Measurements from ENCODE around the gene CDH13. TPM values are rescaled to one million over a fixed set of nuclear protein-coding genes. Genes with fewer than 3 reads are reported as not detected.

The CDH13 gene
- polyA plus RNA-seq, 3 donors: 8.2 to 11.2 (median 10.3) TPM

GRCh38 chr16:83603723-83604570 lies 977.2 kb downstream of the CDH13 start:
- no peak for DNase-seq

GRCh38 chr16:83606486-83607030 lies 979.8 kb downstream of the CDH13 start:
- DNase-seq: no peak

- no peak for DNase-seq
Observed at GRCh38 chr16:83609178-83609577, 982.4 kb downstream of the CDH13 start.

DNA sequence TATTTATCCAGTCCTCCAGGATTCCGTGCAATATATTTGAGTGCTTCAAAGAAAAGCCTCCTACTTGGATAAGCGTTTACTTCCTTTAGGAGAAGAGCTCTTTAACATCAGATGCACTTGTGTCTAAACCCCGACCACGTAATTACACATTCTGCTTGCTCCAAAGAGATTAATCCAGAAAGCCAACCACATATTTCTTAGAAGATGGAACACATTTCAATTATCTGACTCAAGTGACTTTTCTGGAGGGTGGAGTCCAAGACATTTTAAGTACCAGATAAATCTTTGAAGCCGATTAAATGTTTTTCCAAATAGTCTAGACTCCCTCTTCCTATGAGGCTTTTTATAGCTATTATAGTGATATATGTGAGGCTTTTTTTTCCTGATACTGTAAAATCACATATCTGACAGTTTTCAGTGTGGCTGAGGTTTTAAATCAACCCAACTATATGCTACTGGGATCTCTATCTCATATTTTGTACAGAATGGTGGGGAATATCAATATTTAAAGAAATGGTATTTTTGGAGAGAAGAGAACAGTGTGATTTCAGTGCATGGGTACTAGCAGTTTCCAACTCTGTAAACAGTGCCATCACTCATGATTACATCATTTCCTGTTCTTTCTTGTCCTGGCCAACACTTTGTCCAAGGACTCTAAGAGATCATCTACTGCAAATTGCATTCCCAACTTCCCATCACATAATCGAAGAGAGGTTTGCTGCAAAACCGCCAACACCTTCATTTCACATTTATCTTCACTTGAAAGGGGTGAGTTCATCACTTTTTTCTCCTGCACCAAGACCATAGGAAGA lies 988.6 kb downstream of the CDH13 start:
- no peak for DNase-seq

DNA sequence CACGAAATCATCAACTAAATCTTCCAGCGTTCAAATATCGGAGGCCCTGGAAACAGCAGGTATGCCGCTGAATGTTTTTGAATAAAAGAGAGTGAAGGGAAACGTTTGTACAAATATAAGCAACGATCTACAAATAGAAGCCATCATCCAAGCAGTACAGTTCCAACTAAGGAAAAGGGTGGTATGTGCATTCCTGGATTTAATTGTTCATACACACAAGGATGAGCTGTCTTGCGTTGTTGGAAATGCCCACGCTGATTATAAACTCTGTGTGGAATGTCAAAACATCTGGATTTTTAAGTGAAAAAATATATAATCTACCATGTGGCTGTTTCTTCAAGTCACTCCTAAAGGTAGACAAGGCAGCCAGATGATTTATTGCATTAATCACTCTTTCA lies 989.2 kb downstream of the CDH13 start:
- no peak for DNase-seq

GRCh38 chr16:83619381-83620150 lies 992.8 kb downstream of the CDH13 start:
- peak; percentile 4 for DNase-seq

DNA sequence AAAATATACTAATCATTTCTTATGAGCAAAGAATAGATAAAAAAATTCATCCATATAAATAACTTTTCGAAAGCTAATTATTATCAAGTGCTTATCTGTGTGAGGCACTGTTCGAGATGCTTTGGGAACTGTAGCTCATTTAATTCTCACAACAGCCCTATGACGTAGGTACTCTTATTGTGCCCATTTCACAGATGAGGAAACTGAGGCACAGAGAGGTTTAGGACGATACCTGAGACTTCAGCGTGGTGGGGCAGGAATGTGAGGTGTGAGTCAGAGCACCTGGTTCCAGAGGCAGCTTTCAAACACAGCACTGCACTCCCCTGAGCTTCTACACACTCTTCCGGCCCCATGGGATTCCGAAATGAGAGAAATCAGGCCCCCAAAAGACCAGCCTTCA lies 995.2 kb downstream of the CDH13 start:
- DNase-seq: no peak

- no peak for DNase-seq
Observed at GRCh38 chr16:83623091-83623730, 996.4 kb downstream of the CDH13 start.

- DNase-seq: no peak
Observed at GRCh38 chr16:83623892-83624291, 997.1 kb downstream of the CDH13 start.

DNA sequence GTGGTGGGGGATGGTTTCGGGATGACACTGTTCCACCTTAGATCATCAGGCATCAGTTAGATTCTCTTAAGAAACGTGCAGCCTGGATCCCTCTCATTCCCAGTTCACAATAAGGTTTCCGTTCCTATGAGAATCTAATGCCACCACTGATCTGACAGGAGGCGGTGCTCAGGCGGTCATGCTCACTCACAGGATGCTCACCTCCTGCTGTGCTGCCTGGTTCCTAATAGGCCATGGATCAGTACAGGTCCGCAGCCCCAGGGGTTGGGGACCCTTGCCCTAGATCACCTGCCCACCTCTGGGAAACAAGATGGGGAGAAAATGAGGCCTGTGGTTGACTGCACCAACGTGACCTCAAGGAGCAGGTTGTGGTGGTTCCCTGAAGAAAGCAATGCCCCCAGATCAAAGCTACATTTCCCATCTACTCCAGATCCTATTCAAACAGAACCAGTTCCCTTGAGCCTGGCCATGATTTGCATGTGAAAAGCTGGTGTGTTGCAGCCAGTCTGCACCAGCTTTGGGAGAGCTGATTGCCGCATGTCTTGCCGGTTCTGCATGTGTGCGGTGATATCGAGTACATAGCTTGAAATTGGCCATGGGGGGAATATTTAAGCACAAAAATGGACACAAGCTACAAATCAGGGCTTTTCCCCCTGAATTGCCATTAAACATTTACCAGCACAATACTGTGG lies 997.8 kb downstream of the CDH13 start:
- no peak for DNase-seq

GRCh38 chr16:83626204-83626603 lies 999.4 kb downstream of the CDH13 start:
- DNase-seq: no peak

GRCh38 chr16:83626676-83627075 lies 999.9 kb downstream of the CDH13 start:
- no peak for DNase-seq

DNA sequence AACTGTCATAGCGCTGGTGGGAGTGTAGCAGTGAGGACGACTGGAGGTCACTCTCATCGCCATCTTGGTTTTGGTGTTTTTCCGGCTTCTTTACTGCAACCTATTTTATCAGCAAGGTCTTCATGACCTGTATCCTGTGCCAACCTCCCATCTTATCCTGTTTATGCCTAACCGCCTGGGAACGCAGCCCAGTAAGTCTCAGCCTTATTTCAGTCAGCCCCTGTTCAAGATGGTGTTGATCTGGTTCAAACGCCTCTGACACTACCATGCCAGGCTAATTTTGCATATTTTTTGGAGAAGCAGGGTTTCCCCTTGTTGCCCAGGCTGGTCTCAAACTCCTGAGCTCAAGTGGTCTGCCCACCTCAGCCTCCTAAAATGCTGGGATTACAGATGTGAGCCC lies 1001.2 kb downstream of the CDH13 start:
- DNase-seq: no peak

GRCh38 chr16:83629426-83629825 lies 1002.7 kb downstream of the CDH13 start:
- no peak for DNase-seq

- DNase-seq: no peak
Observed at GRCh38 chr16:83629836-83630235, 1003.1 kb downstream of the CDH13 start.

- DNase-seq: no peak
Observed at GRCh38 chr16:83630979-83631378, 1004.2 kb downstream of the CDH13 start.

DNA sequence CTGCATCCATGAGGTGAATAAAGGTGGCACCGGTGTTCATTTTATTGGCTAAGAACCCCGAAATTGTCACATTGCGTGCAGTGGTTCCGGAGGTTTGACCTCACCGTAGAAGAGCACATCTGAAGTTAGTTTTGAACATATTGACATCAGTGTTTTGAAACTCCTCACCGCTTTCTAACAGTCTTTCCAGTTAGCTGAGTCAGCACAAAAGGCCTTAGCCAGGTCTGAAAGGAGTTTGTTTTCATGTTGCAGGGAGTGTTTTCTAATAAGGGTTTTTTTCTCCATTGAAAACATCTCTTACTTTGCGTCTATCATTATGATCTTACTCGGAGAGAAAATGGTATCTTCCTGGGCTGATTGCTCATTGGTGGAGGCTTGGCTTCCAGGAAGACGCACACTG lies 1006.5 kb downstream of the CDH13 start:
- no peak for DNase-seq

GRCh38 chr16:83648347-83648746 lies 1021.6 kb downstream of the CDH13 start:
- no peak for DNase-seq

DNA sequence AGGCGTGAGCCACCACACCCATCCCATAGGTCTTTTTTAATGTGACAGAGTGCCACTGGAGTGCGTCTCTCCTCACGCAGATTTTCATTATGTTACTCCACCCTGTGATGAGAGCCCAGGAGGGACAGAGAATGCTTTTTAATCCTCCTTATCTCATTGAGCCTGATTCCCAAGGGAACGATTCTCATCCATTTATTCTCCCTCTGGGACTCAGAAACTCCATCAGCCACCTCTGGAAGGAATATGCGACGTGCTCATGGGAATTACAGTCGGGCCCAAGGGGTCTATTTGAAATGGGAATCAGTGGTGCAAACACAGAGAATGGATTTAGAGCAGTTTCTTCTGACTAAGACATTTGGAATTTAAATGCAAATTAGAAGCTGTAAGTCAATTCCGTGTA lies 1025.1 kb downstream of the CDH13 start:
- DNase-seq: no peak

DNA sequence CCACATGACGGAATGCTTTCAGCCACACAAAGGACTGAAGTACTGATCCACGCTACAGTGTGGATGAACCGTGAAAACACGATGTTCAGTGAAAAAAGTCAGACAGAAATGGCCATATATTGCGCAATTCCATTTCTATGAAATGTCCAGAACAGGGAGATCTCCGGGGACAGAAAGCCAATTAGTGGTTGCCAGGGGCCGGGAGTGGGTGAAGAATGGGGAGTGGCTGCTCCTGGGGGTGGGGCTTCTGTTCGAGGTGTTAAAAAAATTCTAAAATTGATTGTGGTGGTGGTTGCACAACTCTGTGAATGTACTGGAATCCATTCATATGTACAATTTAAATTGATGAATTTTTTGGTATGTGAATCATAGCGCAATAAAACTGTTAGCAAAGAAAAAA lies 1026.2 kb downstream of the CDH13 start:
- DNase-seq: no peak

DNA sequence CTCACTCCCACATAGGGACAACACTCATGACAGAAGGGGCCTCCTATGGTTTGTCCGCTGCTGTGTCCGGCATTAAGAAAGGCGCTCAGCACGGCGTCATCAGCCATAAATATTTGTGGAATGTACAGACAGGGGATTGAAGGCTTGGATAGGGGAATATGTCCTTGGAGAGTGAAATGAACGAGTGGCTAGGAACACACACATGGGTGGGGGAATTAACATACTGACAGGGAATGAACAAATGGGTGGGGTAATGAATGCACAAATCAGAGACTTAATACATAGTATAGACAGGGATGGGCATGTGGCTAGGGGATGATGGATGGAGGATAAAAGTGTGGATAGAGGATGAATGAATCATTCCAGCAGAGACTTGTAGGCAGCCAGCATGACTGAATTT lies 1027.0 kb downstream of the CDH13 start:
- DNase-seq: no peak
